Middle frontal gyrus (tissue), 1 donor: ENCODE results near the gene CTDSPL.

Experiments
- DNase-seq: peaks from one replicate; pipeline ENCODE4 v3.0.0-alpha.2; 2015; ENCODE audit warnings: low spot score; ENCODE audit errors: extremely low spot score

The CTDSPL gene

DNA sequence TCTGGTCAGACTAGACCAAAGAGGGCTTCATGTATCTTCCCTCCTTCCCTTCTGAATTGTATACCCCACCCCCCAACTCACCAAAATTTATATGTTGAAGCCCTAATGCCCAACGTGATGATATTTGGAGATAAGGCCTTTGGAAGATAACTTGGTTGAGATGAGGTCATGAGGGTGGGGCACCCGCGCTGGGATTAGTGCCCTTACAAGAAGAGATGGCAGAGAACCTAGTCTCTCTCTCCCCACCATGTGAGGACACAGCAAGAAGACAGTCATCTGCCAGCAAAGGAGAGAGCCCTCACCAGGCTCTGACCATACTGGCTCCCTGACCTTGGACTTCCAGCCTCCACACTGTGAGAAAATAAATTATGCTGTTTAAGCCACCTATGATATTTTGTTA, 154.3 kb downstream of the CTDSPL start:
- no peak for DNase-seq

GRCh38 chr3:38016410-38016809, 154.7 kb downstream of the CTDSPL start:
- DNase-seq = no peak

- DNase-seq = no peak
Measured at GRCh38 chr3:38016847-38017444, 155.3 kb downstream of the CTDSPL start.

DNA sequence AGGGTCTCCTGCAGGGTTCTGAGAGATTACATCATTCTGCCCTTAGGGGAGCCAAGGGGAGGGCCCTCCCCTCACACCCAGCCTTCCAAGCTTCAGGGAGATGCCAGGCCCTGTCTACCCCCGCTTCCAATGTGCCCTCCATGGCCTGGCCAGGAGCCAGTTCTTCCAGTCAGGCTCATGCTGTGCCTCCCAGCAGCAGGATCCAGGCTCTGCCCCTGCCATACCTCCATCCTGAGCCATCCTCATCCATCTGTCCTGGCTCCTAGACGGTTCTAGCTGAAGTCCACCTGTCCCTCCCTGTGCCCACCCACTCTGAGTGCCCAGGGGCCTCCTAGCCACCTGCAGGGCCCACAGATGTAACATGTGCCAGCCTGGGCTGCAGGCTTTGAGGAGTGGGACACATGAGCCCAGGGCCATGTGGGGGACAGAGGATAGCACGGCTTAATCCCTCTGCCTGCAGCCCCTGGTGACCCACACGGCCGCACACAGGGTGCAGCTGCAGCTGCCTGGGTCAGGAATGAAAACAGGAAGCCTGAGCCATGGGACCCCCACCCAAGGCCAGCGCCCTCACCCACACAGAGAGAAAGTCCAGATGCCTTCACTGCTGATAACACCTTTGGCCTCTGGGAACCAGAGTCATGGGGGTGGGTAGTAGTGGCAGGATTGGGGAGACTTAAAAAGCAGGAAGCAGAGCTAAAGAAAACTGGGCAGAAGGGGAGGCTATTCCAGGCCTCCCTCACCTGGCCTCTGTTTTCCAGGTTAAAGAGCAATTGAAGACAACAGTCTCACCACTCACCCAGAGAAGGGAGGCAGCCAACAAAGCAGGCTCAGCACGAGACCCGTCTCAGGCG, 156.0 kb downstream of the CTDSPL start:
- no peak for DNase-seq

GRCh38 chr3:38018296-38019266, 156.9 kb downstream of the CTDSPL start:
- DNase-seq = no peak

- DNase-seq = no peak
Measured at GRCh38 chr3:38019658-38020341, 158.1 kb downstream of the CTDSPL start.

DNA sequence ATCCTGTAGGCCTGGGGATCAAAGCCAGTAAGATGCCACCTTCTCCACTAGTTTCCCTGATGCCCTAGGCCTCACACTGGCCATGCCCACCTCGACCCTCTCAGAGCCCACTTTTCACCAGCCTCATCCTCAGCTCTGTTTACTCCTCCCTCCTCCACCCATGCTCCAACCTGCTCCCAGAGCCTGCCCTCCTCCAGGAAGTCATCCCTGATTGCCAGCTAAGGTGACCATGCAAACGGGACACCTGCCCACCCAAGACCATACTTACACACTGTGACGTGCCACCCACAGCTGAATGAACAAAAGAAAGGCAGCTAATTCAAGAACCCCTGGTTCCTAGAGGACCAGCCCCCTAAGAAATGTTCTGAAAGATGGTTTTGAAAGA, 158.7 kb downstream of the CTDSPL start:
- DNase-seq = no peak

GRCh38 chr3:38021196-38021595, 159.5 kb downstream of the CTDSPL start:
- DNase-seq = no peak

DNA sequence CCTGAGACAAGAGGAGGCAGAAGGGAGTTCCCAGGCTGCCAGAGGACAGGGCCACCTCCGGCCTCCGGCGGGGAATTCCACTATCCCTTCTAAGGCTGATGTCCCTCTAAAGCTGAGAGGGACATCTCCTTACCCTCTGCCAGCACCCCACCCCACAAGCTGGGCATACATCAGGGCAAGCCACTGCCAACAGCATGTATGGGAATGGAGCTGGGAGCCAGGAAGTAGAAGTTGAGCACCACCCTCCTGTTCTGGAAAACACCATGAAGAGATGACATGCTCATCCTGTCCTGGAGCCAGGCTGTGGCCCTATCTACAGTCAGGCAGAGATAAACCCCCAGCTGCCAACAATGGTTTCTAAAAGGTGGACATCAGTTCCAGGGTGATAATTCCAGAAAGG, 160.6 kb downstream of the CTDSPL start:
- DNase-seq = no peak

GRCh38 chr3:38022896-38023709, 161.4 kb downstream of the CTDSPL start:
- no peak for DNase-seq

- DNase-seq = no peak
Measured at GRCh38 chr3:38026856-38027255, 165.2 kb downstream of the CTDSPL start.

DNA sequence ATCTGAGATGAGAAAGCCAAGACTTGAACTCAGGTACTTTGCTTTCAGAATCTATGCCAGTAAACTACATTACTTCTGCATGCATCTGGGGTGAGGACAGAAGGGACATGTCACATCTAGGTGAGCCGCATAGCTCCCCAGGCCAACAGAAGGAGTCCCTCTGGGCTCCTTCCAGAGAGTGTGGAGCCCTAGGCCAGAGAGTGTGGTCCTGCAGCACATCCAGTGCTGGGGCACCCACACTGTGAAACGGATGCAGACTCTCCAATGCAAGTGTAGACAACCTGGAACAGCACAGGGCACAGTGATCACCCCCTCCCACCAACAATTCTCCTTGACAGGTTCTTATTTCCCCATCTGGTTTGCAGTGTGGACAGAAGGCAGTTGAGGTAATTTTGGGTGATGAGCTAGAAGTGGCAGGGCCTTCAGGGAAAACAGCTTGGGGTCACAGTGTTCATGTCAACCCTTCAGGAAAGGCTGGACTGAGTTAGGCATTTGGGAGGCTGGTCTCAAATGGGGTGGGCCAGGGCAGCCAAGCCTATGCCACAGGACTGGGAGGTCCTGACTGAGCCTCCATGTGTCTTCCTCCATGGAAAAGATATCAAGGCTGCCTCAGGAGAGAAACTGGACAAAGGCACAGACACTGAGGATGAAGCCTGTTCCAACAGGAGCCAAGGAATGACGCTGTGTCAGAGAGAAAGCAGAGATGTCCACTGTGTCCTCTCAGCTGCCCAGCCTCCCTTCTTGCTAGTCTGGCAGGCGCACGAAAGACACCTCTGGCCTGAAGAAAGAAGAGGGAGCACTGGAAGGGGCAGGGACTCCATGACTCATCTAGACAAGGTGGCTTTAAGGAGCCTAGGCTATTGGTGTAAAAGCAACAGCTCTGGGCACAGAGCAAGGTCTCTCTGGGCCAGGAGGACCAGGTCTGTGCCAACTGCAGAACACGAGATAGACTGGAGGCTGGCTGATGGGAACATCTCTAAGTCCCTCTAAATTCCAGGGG, 166.1 kb downstream of the CTDSPL start:
- no peak for DNase-seq

DNA sequence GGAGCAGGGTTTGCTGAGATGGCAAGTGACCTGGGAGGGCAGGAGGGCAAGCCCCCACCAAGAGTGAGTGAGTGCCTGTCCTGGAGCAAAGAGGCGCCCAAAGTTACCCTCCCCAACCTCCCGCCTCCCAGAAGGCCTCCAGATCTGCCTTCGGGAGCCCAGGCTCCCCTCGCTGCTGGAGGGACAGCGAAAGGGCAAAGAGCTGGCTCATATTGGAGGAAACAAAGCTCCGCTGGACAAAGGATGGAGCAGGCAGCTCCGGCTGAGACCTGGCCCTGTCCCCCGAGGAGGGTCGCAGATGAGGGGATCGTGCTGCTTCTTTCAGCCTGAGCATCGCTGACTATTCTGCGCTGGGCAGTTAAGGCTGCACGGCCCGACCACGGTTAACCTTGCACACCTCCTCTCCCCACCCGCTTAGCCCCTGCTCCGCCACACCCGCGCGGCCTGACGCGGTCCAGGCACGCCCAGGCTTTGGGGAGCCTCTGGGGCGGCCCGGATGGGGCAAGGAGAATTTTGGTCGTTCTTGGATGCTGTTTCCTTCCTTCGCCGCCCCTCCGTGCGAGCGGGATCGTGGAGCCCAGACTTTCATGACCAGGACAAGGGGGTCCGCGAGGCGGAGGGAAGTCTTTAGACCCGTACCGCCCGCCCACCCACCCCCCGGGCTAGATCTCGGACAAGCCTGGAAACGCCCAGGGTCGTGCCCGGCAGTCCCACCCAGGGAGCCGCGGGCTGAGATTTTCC, 167.1 kb downstream of the CTDSPL start:
- no peak for DNase-seq

- DNase-seq = no peak
Measured at GRCh38 chr3:38029400-38030125, 167.9 kb downstream of the CTDSPL start, which contains the start of gene PLCD1. Gene PLCD1 (minus strand): TSS chr3:38029642. CDS start chr3:38029539, 103 bp downstream.

DNA sequence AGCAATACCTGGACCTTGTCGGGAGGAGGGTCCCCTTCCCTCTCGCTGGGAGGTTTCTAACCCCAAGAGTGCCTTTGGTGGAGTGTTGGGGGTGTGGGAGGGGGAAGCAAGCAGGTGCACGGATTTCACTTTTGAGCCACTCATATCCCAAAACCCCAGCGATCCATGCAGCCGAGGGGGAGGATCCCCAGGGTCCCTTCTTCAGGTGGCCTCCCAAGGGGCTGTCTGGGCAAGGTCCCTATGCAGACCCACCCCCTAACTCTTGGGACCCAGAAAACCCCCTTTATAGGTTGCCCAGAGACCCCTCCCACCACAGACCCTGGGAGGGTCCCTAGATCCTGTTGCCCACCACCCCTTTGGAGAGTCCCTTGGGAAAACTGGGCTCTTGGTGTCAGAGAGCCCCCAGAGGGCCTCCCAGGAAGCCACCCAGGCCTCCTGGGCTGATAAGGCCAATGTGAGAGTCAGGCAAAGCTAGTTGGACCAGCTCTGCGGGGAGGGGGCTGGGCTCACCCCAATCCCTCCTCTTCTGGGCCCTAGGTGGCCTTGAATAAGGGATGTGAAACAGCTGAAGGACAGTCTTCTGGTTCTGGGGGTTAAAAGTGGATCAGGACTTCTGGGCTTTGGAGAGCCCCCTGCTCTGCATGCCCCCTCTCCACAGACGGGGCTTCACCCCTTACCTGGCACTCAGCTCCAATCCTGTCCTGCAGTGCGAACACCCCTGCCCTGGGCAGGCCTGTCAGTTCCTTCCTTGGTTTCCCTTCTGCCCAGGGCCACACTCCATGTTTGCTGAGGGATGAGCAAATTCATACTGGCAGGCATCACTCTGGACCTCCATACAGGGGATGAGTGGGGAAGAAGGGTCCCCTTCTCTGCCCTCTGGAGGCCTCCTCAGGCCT, 168.7 kb downstream of the CTDSPL start:
- DNase-seq = no peak
